ENCODE results near the gene PNMA6F. TPM values are rescaled to one million over a fixed set of nuclear protein-coding genes. Genes with fewer than 3 reads are reported as not detected.

The PNMA6F gene
- total and polyA plus RNA-seq, 8 donors: not detected

GRCh38 chrX:153338836-153339235 is 17.3 kb upstream of the PNMA6F start:
- no peak overlapping the region for H3K4me3 ChIP-seq
- no peak overlapping the region for H3K27ac ChIP-seq
- TF ChIP-seq POLR2A (IDR thresholded peaks at IDR 0.05) (no peak), EP300 (IDR thresholded peaks at IDR 0.05) (no peak), CTCF (IDR thresholded peaks at IDR 0.05) (no peak), POLR2AphosphoS5 (IDR thresholded peaks at IDR 0.05) (no peak)
- intact Hi-C loops (cut with DNase I; ENCODE audit: low total_unique reads): no loop called here
- WGBS, 5 donors: 84 to 91% (median 85%) methylated on average over 6 to 7 of the region's 7 CpGs
- H3K4me1 ChIP-seq: peaks cover 0 to 20% (median 15%) of the 10 kb centered on the region in 4 donors
- peaks cover 0 to 18% (median 6%) of the 10 kb centered on the region in 4 donors for H3K36me3 ChIP-seq
- H3K9me3 ChIP-seq: peaks cover 0 to 12% (median 5%) of the 10 kb centered on the region in 4 donors
- H3K27me3 ChIP-seq: no peaks in the 10 kb centered on the region
- no peak for DNase-seq

GRCh38 chrX:153336988-153337387 is 15.4 kb upstream of the PNMA6F start:
- no peak overlapping the region for H3K4me3 ChIP-seq
- intact Hi-C loops (cut with DNase I; ENCODE audit: low total_unique reads): no loop called here
- peaks cover 0 to 12% (median 6%) of the 10 kb centered on the region in 4 donors for H3K36me3 ChIP-seq
- H3K9me3 ChIP-seq: peaks cover 0 to 12% (median 2%) of the 10 kb centered on the region in 4 donors
- 77 to 89% (median 82%) methylated on average over 5 of the region's 5 CpGs for WGBS, 5 donors
- peaks cover 0 to 20% (median 15%) of the 10 kb centered on the region in 4 donors for H3K4me1 ChIP-seq
- no peak for TF ChIP-seq EP300 (IDR thresholded peaks at IDR 0.05)
- TF ChIP-seq POLR2AphosphoS5 (IDR thresholded peaks at IDR 0.05): no peak
- no peak for TF ChIP-seq POLR2A (IDR thresholded peaks at IDR 0.05)
- no peak for TF ChIP-seq CTCF (IDR thresholded peaks at IDR 0.05)
- no peak overlapping the region for H3K27ac ChIP-seq
- H3K27me3 ChIP-seq: no peaks in the 10 kb centered on the region
- DNase-seq: no peak

- Histone ChIP-seq H3K27ac (no peak overlapping the region), H3K4me3 (no peak overlapping the region), H3K27me3 (no peaks in the 10 kb centered on the region), H3K4me1 (peaks cover 0 to 20% (median 15%) of the 10 kb centered on the region in 4 donors), H3K9me3 (peaks cover 0 to 8% (median 2%) of the 10 kb centered on the region in 4 donors), H3K36me3 (peaks cover 0 to 12% (median 6%) of the 10 kb centered on the region in 4 donors)
- TF ChIP-seq POLR2AphosphoS5 (IDR thresholded peaks at IDR 0.05) (no peak), EP300 (IDR thresholded peaks at IDR 0.05) (no peak), POLR2A (IDR thresholded peaks at IDR 0.05) (no peak), CTCF (IDR thresholded peaks at IDR 0.05) (no peak)
- 68 to 90% (median 82%) methylated on average over 8 to 11 of the region's 11 CpGs for WGBS, 5 donors
- DNase-seq: no peak
- intact Hi-C loops (cut with DNase I; ENCODE audit: low total_unique reads): no loop called here
These were observed 14.7 kb upstream of the PNMA6F start for GRCh38 chrX:153336121-153336894.

- peak overlapping the region in 4 of 5 donors; percentile 33 to 84 (median 72) for H3K27ac ChIP-seq
These were observed 13.2 kb upstream of the PNMA6F start for GRCh38 chrX:153334654-153335295.

More at GRCh38 chrX:153334654-153335295, 13.2 kb upstream of the PNMA6F start:
- Histone ChIP-seq H3K4me1 (peaks cover 0 to 20% (median 15%) of the 10 kb centered on the region in 4 donors), H3K36me3 (peaks cover 0 to 12% (median 6%) of the 10 kb centered on the region in 4 donors), H3K27me3 (peaks cover 0 to 6% (median 0%) of the 10 kb centered on the region in 3 donors), H3K9me3 (no peaks in the 10 kb centered on the region), H3K4me3 (peak overlapping the region; percentile 56 to 82 (median 66))
- intact Hi-C loops (cut with DNase I; ENCODE audit: low total_unique reads): no loop called here
- no peak for DNase-seq
- no peak for TF ChIP-seq POLR2AphosphoS5 (IDR thresholded peaks at IDR 0.05)
- TF ChIP-seq POLR2A (IDR thresholded peaks at IDR 0.05): no peak
- no peak for TF ChIP-seq EP300 (IDR thresholded peaks at IDR 0.05)
- TF ChIP-seq CTCF (IDR thresholded peaks at IDR 0.05): no peak
- whole genome bisulfite sequencing, 5 donors: 11 to 56% (median 26%) methylated on average over 4 to 16 of the region's 16 CpGs

Data from stomach (tissue), 9 donors.